ENCODE data around the gene SCGN. TPM values are rescaled to one million over a fixed set of nuclear protein-coding genes. Genes with fewer than 3 reads are reported as not detected.

The SCGN gene
- polyA plus RNA-seq, 1 donor (not counting 4 experiments of a cell fraction or from before 2014, with no cell fraction given): not detected

GRCh38 chr6:25685251-25685650 lies 33.2 kb downstream of the SCGN start:
- H3K36me3 ChIP-seq (ENCODE audit: control insufficient read depth in 2 of 2, extremely low read depth in 1 of 2, insufficient read depth in 2 of 2, low read length in 2 of 2): no peaks in the 10 kb centered on the region
- no peak overlapping the region for H3K4me3 ChIP-seq (ENCODE audit: control insufficient read depth in 2 of 3, extremely low read depth in 1 of 3, insufficient read depth in 2 of 3, low read depth in 1 of 3, low read length in 3 of 3)
- H2AFZ ChIP-seq (ENCODE audit: control insufficient read depth, low read length): no peak overlapping the region
- DNase-seq (ENCODE audit: low read depth, low spot score) (no peak), FAIRE-seq (no peak)
- H4K20me1 ChIP-seq (ENCODE audit: control insufficient read depth, extremely low read depth, insufficient read depth, low read length): no peaks in the 10 kb centered on the region
- H3K9ac ChIP-seq (ENCODE audit: control insufficient read depth, extremely low read depth, insufficient read depth, low read length): no peak overlapping the region
- H3K79me2 ChIP-seq (ENCODE audit: control insufficient read depth, insufficient read depth, low read length): no peaks in the 10 kb centered on the region
- H3K27ac ChIP-seq (ENCODE audit: control insufficient read depth, insufficient read depth, low read length): no peak overlapping the region
- no peaks in the 10 kb centered on the region for H3K9me3 ChIP-seq (ENCODE audit: control insufficient read depth, low read depth, low read length)
- TF ChIP-seq EZH2 (IDR thresholded peaks at IDR 0.05; ENCODE audit: low read length) (no peak), CTCF (optimal IDR thresholded peaks at IDR 0.05 in 1 of 3, IDR thresholded peaks at IDR 0.05 in 1 of 3, conservative IDR thresholded peaks at IDR 0.05 in 1 of 3; ENCODE audit: extremely low read depth in 1 of 3, insufficient read depth in 2 of 3, low read length in 3 of 3) (no peak)
- no peaks in the 10 kb centered on the region for H3K9me1 ChIP-seq (ENCODE audit: control insufficient read depth, extremely low read depth, insufficient read depth, low read length)
- dilution Hi-C loops (cut with MboI; ENCODE audit: extremely low pct_ligation_motif_present, low sequenced_read_pairs): no loop called here
- H3K4me1 ChIP-seq (ENCODE audit: control insufficient read depth, extremely low read depth, insufficient read depth, low read length): no peaks in the 10 kb centered on the region
- H3K27me3 ChIP-seq (ENCODE audit: control insufficient read depth, extremely low read depth, insufficient read depth, low read length): no peaks in the 10 kb centered on the region
- no peak overlapping the region for H3K4me2 ChIP-seq (ENCODE audit: control insufficient read depth, extremely low read depth, insufficient read depth, low read depth, low read length)

- Histone ChIP-seq H3K27me3 (ENCODE audit: control insufficient read depth, extremely low read depth, insufficient read depth, low read length) (no peaks in the 10 kb centered on the region), H3K9ac (ENCODE audit: control insufficient read depth, extremely low read depth, insufficient read depth, low read length) (no peak overlapping the region), H3K36me3 (ENCODE audit: control insufficient read depth in 2 of 2, extremely low read depth in 1 of 2, insufficient read depth in 2 of 2, low read length in 2 of 2) (no peaks in the 10 kb centered on the region), H4K20me1 (ENCODE audit: control insufficient read depth, extremely low read depth, insufficient read depth, low read length) (no peaks in the 10 kb centered on the region), H3K9me1 (ENCODE audit: control insufficient read depth, extremely low read depth, insufficient read depth, low read length) (no peaks in the 10 kb centered on the region), H3K4me2 (ENCODE audit: control insufficient read depth, extremely low read depth, insufficient read depth, low read depth, low read length) (no peak overlapping the region), H2AFZ (ENCODE audit: control insufficient read depth, low read length) (no peak overlapping the region), H3K4me3 (ENCODE audit: control insufficient read depth in 2 of 3, extremely low read depth in 1 of 3, insufficient read depth in 2 of 3, low read depth in 1 of 3, low read length in 3 of 3) (no peak overlapping the region), H3K4me1 (ENCODE audit: control insufficient read depth, extremely low read depth, insufficient read depth, low read length) (no peaks in the 10 kb centered on the region), H3K79me2 (ENCODE audit: control insufficient read depth, insufficient read depth, low read length) (no peaks in the 10 kb centered on the region), H3K9me3 (ENCODE audit: control insufficient read depth, low read depth, low read length) (no peaks in the 10 kb centered on the region), H3K27ac (ENCODE audit: control insufficient read depth, insufficient read depth, low read length) (no peak overlapping the region)
- dilution Hi-C loops (cut with MboI; ENCODE audit: extremely low pct_ligation_motif_present, low sequenced_read_pairs): no loop called here
- TF ChIP-seq CTCF (optimal IDR thresholded peaks at IDR 0.05 in 1 of 3, IDR thresholded peaks at IDR 0.05 in 1 of 3, conservative IDR thresholded peaks at IDR 0.05 in 1 of 3; ENCODE audit: extremely low read depth in 1 of 3, insufficient read depth in 2 of 3, low read length in 3 of 3): no peak
- no peak for TF ChIP-seq EZH2 (IDR thresholded peaks at IDR 0.05; ENCODE audit: low read length)
- DNase-seq (ENCODE audit: low read depth, low spot score) (no peak), FAIRE-seq (no peak)
These were observed 33.9 kb downstream of the SCGN start for GRCh38 chr6:25685896-25686295.
